B cell (primary cell): ENCODE results near the gene SHQ1. TPM values are rescaled to one million over a fixed set of nuclear protein-coding genes. Genes with fewer than 3 reads are reported as not detected.
A peak's percentile ranks its signal among the peaks of the same experiment; 100 is the strongest.

Experiments
- ATAC-seq: fragments of 200-7000 bp; cut with Tn5 transposase; one replicate; pipeline ENCODE4 v1.10.0; 2021; ENCODE audit warnings: low read depth, mild to moderate bottlenecking, moderate number of reproducible peaks, moderate library complexity
- CTCF ChIA-PET: fragments of 350-600 bp; sonication (Branson Sonifier 250); formaldehyde crosslinking; loops from one replicate; lab custom pipeline; 2021; ENCODE audit warnings: antibody characterized with exemption, inconsistent platforms; lab: Charles Lee
- POLR2A ChIA-PET: fragments of 350-600 bp; sonication (Branson Sonifier 250); formaldehyde crosslinking; loops from one replicate; lab custom pipeline; 2021; ENCODE audit warnings: antibody characterized with exemption; lab: Charles Lee
- DNase-seq: peaks from one replicate; pipeline ENCODE4 v3.0.0; 2013
- H2AFZ ChIP-seq: 2 replicates; pipeline ENCODE4 v1.6.1; 2012; ENCODE audit warnings: mild to moderate bottlenecking, low read depth, low read length; ENCODE audit not compliant: insufficient read depth, poor library complexity, severe bottlenecking
- H3K27ac ChIP-seq, 2 donors: 1 replicate in 1 of 2; 2 replicates in 1 of 2; pipeline ENCODE4 v1.5.1; 2012 to 2013; ENCODE audit warnings: low read length in 2 of 2, mild to moderate bottlenecking in 2 of 2, moderate library complexity in 1 of 2
- H3K27me3 ChIP-seq, 4 experiments: fragments of 200-600 bp in 1 of 4; sonication (generic) in 1 of 4; replicated peaks in 1 of 4; 1 replicate in 2 of 4; 2 replicates in 2 of 4; pipeline versions ENCODE4 v1.6.1 to v1.7.0; 2013 to 2016; ENCODE audit warnings: low read length in 3 of 4, mild to moderate bottlenecking in 2 of 4, mixed read lengths in 1 of 4, moderate library complexity in 1 of 4; ENCODE audit not compliant: insufficient read depth in 4 of 4, control insufficient read depth in 3 of 4; ENCODE audit errors: control extremely low read depth in 1 of 4
- H3K36me3 ChIP-seq, 2 experiments: replicated peaks in 1 of 2; 1 replicate in 1 of 2; 2 replicates in 1 of 2; pipeline versions ENCODE4 v1.6.1 to v1.7.1; 2013; ENCODE audit warnings: low read length in 1 of 2; ENCODE audit not compliant: insufficient read depth in 2 of 2, control insufficient read depth in 1 of 2; ENCODE audit errors: control extremely low read depth in 1 of 2, extremely low read depth in 1 of 2
- H3K4me1 ChIP-seq, 2 donors: fragments of 200-600 bp in 1 of 2; sonication (generic) in 1 of 2; 1 replicate in 1 of 2; 2 replicates in 1 of 2; pipeline versions ENCODE4 v1.5.1 to v1.6.1; 2013 to 2017; ENCODE audit warnings: low read length in 2 of 2; ENCODE audit not compliant: control insufficient read depth in 2 of 2, insufficient read depth in 2 of 2
- H3K4me2 ChIP-seq: replicated peaks from 2 replicates; pipeline ENCODE3; 2012; ENCODE audit warnings: mild to moderate bottlenecking, low read depth, low read length; ENCODE audit not compliant: poor library complexity, severe bottlenecking
- H3K4me3 ChIP-seq, 5 experiments: fragments of 200-600 bp in 1 of 5; sonication (generic) in 1 of 5; 1 replicate in 3 of 5; 2 replicates in 2 of 5; pipeline versions ENCODE4 v1.5.1 to v1.7.0; 2011 to 2016; ENCODE audit warnings: low read length in 4 of 5, mild to moderate bottlenecking in 4 of 5, low read depth in 2 of 5, control low read depth in 1 of 5, moderate library complexity in 1 of 5; ENCODE audit not compliant: insufficient read depth in 1 of 5; ENCODE audit errors: control extremely low read depth in 1 of 5, extremely low read depth in 1 of 5
- H3K79me2 ChIP-seq: fragments of 200-600 bp; sonication (generic); one replicate; pipeline ENCODE4 v1.6.0; 2016; ENCODE audit warnings: low read length; ENCODE audit not compliant: control insufficient read depth, insufficient read depth
- H3K9ac ChIP-seq: fragments of 200-600 bp; sonication (generic); 2 replicates; pipeline ENCODE4 v1.6.1; 2017; ENCODE audit warnings: mild to moderate bottlenecking, low read length, moderate library complexity
- H3K9me3 ChIP-seq, 3 donors: one replicate each; pipeline versions ENCODE4 v1.6.1 to v1.7.1; 2013; ENCODE audit warnings: low read length in 2 of 3; ENCODE audit not compliant: control insufficient read depth in 2 of 3, insufficient read depth in 1 of 3; ENCODE audit errors: control extremely low read depth in 1 of 3
- H4K20me1 ChIP-seq: 2 replicates; pipeline ENCODE4 v1.6.0; 2012; ENCODE audit warnings: mild to moderate bottlenecking, low read length; ENCODE audit not compliant: insufficient read depth, control insufficient read depth, poor library complexity, severe bottlenecking
- H3K27ac Mint-ChIP-seq: one replicate; pipeline ENCODE4 v1.8.0; 2021; ENCODE audit warnings: mixed read lengths
- H3K27me3 Mint-ChIP-seq: one replicate; pipeline ENCODE4 v1.8.0; 2021; ENCODE audit warnings: mixed read lengths
- H3K4me1 Mint-ChIP-seq: one replicate; pipeline ENCODE4 v1.8.0; 2021; ENCODE audit warnings: mixed read lengths
- H3K4me3 Mint-ChIP-seq: one replicate; pipeline ENCODE4 v1.8.0; 2021; ENCODE audit warnings: mixed read lengths
- H3K9me3 Mint-ChIP-seq: one replicate; pipeline ENCODE4 v1.8.0; 2022; ENCODE audit warnings: mixed read lengths; ENCODE audit not compliant: insufficient read depth
- EZH2 ChIP-seq: IDR thresholded peaks from 2 replicates; pipeline ENCODE4 v1.6.1; 2012; ENCODE audit warnings: borderline replicate concordance, low read depth, mild to moderate bottlenecking, moderate library complexity, low read length; ENCODE audit not compliant: insufficient read depth, poor library complexity, severe bottlenecking
- WGBS: methylation state at CpG from one replicate; pipeline ENCODE4 v1.1.5; 2013; ENCODE audit warnings: missing lambda C conversion rate; ENCODE audit not compliant: insufficient coverage; 5-methylcytosine and 5-hydroxymethylcytosine counted together
- intact Hi-C: fragments of 100-400 bp; cut with micrococcal nuclease; formaldehyde crosslinking; loops from one replicate; pipeline ENCODE4 v1.10.0; 2022
- polyA plus RNA-seq: library from polyadenylated mRNA; depleted of rRNA; stranded (reverse); fragments of >200 nt; gene quantifications from 2 replicates; pipeline ENCODE4 v1.2.3, GENCODE V29; 2012
- total RNA-seq, 2 donors: library from RNA; stranded (reverse); fragments of 120-200 nt in 1 of 2; gene quantifications; 1 replicate in 1 of 2; 2 replicates in 1 of 2; pipeline versions ENCODE4 v1.2.3 to v1.2.4, GENCODE V29; 2013 to 2022
- TF ChIP-seq, protein P1 (sequence below): fragments of 200-600 bp; IDR thresholded peaks from one replicate; pipeline ENCODE4 v1.8.0; 2022; ENCODE audit warnings: antibody characterized with exemption, mild to moderate bottlenecking

SHQ1 gene
- total and polyA plus RNA-seq, 2 donors (not counting 1 experiment from before 2014, with no cell fraction given), result 3.6 to 32.0 TPM

DNA sequence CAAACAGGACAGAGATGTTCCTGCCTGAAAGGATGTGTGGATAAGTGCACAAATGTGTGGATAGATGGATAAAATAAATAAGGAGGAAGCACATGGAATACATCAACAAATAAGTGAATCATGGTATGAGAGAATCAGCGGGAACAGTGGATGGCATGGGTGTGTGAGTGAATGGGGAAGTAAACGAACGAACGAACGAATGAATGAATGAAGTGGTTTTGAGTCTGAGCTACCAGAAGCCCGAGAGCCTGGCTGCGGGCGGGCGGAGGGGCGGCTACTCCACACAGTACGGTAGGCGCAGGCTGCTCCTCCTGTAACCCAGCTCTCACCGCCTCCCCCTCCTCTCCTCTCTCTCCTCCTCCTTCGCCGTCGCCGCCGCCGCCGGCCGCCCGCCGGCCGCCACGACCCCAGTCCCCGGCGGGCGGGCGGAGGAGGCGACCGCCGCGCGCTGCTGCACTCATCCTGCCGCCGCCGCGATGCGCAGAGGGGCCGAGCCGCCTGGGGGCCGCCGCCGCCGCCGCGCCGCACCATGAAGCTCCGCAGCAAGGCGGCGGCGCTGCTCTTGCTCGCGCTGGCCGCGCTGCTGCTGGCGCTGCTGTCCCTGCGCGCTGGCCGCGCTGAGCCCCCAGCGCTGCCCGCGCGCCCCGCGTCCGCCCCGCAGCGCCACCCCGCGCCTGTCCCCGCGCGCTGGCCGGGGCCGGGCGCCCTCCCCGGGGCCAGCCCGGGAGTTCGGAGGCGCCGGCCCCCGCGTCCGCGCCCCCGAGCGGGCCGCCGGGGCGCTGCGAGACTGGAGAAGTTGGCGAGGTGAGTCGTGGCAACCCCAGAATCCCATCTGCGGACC, 39.7 kb upstream of the SHQ1 start, which contains the start of gene GXYLT2:
Gene GXYLT2, plus strand, starts transcription at position 342 of the 841 bp plus-strand sequence. Its CDS starts 188 bp downstream, at position 530.
- Mint-ChIP-seq H3K4me1 (peaks cover 8% of the 10 kb centered on the region), H3K27ac (no peak within 1 kb of the TSS), H3K27me3 (peaks cover 72% of the 10 kb centered on the region), H3K9me3 (peaks cover 4% of the 10 kb centered on the region), H3K4me3 (peak within 1 kb of the TSS; percentile 68)
- Histone ChIP-seq H3K79me2 (no peaks in the 10 kb centered on the region), H3K27ac (no peak within 1 kb of the TSS), H3K4me3 (peak within 1 kb of the TSS in 3 of 5 experiments; percentile 1 to 35 (median 23)), H3K4me2 (peak within 1 kb of the TSS; percentile 68), H3K9ac (no peak within 1 kb of the TSS), H2AFZ (peak within 1 kb of the TSS; percentile 47), H3K27me3 (peaks cover 0 to 51% (median 35%) of the 10 kb centered on the region in 4 experiments), H3K36me3 (no peaks in the 10 kb centered on the region), H3K9me3 (no peaks in the 10 kb centered on the region), H3K4me1 (peaks cover 9 to 10% of the 10 kb centered on the region in 2 donors), H4K20me1 (no peaks in the 10 kb centered on the region)
- ATAC-seq (peak; percentile 56), DNase-seq (peak; percentile 34)
- intact Hi-C loops, result no loop called here
- ChIA-PET CTCF (interaction anchor here (0.9 kb wide), 1 partner anchor 9 kb away, joined by 3 read pairs; no protein-coding TSS in a partner anchor), POLR2A (no interaction called here)
- TF ChIP-seq, protein P1, sequence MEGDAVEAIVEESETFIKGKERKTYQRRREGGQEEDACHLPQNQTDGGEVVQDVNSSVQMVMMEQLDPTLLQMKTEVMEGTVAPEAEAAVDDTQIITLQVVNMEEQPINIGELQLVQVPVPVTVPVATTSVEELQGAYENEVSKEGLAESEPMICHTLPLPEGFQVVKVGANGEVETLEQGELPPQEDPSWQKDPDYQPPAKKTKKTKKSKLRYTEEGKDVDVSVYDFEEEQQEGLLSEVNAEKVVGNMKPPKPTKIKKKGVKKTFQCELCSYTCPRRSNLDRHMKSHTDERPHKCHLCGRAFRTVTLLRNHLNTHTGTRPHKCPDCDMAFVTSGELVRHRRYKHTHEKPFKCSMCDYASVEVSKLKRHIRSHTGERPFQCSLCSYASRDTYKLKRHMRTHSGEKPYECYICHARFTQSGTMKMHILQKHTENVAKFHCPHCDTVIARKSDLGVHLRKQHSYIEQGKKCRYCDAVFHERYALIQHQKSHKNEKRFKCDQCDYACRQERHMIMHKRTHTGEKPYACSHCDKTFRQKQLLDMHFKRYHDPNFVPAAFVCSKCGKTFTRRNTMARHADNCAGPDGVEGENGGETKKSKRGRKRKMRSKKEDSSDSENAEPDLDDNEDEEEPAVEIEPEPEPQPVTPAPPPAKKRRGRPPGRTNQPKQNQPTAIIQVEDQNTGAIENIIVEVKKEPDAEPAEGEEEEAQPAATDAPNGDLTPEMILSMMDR, result no peak
- no peak for TF ChIP-seq EZH2
- under 1% methylated on average over 96 of the region's 96 CpGs for WGBS

DNA sequence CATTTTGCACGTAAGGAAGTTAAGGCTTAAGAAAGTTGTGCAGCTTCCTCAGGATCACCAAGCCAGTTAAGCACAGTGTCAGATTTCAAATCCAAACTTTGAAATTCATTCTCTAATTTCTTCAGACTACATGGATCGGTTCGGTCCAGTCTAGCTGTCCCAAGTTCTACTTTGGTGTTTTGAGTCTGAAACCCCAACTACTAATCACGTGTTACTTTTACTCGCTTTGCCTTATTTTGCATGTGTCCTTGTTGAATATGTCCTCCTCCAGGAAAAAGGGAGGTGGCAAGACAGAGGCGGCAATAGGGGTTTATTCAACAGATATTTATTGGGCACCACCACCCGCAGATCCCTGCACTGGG, 39.1 kb upstream of the SHQ1 start:
- whole genome bisulfite sequencing, result 11% methylated on average over 3 of the region's 7 CpGs
- Mint-ChIP-seq H3K27ac (no peak overlapping the region), H3K4me3 (peak overlapping the region; percentile 68), H3K27me3 (peaks cover 70% of the 10 kb centered on the region), H3K9me3 (peaks cover 4% of the 10 kb centered on the region), H3K4me1 (peaks cover 8% of the 10 kb centered on the region)
- no peak for ATAC-seq
- Histone ChIP-seq H3K27me3 (peaks cover 0 to 51% (median 35%) of the 10 kb centered on the region in 4 experiments), H3K4me3 (peak overlapping the region in 1 of 5 experiments; percentile 35), H3K4me2 (peak overlapping the region; percentile 68), H4K20me1 (no peaks in the 10 kb centered on the region), H3K9ac (no peak overlapping the region), H3K36me3 (no peaks in the 10 kb centered on the region), H3K4me1 (peaks cover 9 to 10% of the 10 kb centered on the region in 2 donors), H3K9me3 (no peaks in the 10 kb centered on the region), H3K79me2 (no peaks in the 10 kb centered on the region), H2AFZ (peak overlapping the region; percentile 47), H3K27ac (no peak overlapping the region)
- POLR2A ChIA-PET, result interaction anchor here (0.7 kb wide), 1 partner anchor 512 kb away, joined by 6 read pairs; no protein-coding TSS in a partner anchor
- CTCF ChIA-PET, result no interaction called here
- intact Hi-C loops, result no loop called here
- TF ChIP-seq EZH2, result no peak
- TF ChIP-seq, protein P1, result no peak
- DNase-seq, result no peak
